Measurements from ENCODE around the gene RRBP1.
"Not testable (repeated sequence)": the region's sequence is repeated elsewhere in the genome, so short reads cannot be mapped to it uniquely, and the experiment has no call there.

RRBP1 gene

DNA sequence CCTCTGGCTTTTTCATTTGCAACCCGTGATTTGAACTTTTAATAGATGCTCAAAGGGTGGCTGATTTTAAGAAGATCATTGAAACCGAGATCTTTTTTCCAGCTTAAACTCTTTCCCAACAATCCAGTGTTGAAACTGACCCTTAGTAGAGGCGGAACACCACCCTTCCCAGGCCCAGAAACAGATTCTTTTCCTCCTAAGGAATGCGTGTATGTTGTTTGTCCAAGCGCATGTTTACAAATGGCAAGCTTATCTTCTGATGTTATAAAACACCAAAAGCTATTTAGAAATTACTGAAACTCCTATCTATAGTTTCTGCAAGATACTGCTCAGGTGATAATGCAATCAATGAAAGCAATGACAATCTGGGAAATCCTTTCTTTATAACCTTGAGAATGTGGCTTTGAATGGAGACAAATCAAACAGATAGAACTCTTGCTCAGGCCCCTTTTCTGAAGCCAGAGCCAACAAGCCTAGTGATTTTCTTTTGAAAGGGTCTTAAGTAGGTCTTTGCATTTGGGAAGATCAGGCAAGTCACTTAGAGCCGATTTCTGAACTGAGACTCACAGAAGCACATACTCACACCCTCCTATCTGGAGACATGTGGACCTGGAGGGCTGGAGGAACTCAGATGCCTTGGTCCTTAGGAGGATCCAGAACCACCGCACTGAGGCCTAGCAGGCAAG, 26.8 kb upstream of the RRBP1 start:
- no peak for DNase-seq (ENCODE audit: low spot score)

DNA sequence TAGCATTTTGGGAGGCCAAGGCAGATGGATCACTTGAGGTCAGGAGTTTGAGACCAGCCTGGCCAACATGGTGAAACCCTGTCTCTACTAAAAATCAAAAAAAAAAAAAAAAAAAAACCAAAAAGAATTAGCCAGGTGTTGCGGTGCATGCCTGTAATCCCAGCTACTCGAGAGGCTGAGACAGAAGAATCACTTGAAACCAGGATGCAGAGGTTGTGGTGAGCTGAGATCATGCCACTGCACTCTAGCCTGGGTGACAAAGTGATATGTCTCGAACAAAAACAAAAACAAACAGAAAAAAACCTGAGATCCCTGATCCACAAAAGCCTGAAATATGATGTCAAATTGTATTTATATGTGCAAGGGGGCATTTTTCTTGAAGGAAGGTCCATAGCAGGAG, 25.9 kb upstream of the RRBP1 start:
- DNase-seq (ENCODE audit: low spot score): not testable (repeated sequence)

DNA sequence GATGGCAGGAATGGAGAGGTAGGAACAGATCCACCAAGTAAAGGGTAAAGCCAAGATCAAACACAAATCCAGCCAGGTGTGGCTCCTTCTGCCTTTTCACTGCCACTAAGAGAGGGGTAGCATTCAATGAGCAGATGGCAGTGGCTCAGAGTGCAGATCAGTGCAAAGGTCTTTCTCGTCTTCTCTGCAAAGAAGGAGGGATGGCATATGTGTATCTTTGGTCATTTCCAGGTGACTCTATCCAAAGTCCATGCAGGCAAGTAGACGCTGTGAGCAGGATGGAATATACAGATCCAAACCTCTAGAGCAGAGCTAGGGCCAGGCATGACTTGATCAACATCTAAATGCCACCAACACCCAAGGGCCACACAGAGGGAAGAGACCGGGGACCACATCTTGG, 24.6 kb upstream of the RRBP1 start:
- no peak for DNase-seq (ENCODE audit: low spot score)

DNA sequence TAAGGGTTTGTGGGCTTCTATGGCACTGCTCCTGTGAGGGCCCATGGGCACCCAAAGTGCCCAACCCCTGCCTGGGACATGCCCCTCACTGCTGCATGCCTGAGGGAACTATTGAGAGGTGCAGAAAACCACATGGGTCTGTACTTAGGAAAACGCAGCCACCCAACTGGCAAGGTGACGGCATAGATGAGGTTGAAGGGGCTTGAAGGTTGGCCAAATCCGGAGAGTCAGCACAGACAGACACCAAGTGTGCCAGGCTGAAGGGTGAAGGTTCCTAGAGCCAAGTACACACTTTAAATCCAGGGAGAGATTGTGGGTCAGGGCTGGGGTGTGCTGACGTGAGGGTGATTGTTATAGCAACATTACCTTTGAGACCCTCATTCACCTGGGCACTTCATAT, 23.9 kb upstream of the RRBP1 start:
- DNase-seq (ENCODE audit: low spot score): no peak

DNA sequence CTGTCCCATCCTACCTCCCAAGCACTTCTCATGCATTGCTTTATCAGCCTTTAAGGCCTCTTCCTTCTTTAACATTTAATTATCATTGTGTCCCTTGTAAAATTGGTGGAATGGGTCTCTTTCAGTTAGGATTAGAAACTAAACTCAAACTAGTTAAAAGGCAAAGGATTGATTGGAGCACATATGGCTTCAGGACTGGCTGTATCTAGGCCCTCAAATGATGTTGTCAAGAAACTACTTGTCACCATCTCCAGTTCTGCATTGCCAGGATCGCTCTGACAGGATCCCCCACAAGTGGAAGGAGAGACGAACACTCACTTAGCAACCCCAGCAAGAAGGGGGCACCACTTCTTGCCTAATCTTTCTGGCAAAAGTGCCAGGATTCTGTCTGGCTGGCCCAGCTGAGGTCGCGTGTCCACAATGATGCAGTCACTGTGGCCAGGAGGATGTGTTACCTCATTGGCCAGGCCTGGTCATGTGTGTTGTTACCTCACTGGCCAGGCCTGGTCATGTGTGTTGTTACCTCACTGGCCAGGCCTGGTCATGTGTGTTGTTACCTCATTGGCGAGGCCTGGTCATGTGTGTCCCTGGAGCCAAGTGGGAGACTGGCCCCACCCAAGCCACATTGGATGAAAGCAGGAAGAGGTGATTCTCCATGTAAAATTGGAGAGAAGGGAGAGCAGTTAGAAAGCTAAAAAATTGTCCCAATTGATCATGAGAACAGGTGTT, 22.7 kb upstream of the RRBP1 start:
- no peak for DNase-seq (ENCODE audit: low spot score)

DNA sequence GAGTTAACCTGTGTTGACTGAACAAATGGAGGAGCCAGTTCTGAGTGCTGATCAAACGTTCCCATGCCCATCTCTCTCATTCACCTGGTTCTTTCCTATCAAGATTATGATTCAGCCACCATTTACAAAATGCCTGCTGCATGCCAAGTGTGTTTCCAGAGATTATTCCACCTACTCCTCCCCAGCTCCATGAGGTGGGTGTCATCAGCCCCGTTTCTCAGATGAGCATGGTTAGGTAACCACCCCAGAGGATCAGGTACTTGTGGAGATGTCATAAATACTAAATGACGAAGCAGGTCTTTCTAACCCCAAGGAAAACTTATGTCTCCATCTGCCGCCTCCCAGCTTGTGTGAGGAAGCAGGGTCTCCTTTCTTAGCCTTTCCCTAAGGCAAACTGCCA, 19.8 kb upstream of the RRBP1 start:
- no peak for DNase-seq (ENCODE audit: low spot score)

DNA sequence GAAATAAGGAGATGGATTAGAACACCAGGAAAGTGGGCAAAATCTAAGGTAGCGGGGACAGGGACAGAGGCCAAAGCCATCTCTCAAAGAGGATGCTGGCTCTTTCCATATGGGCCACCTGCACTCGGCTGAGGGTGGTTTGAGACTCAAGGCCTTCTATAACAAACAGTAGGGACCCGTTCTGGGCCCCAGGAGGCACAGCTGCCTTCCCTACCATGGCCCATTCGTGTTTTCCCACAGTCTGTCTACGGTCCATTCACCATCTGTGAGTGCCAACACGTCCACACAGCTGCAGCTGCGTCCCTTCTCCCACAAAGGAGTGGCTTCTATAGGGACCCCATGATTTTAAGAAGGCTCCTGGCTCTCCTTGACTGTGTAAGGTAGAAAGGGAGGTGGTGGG, 18.6 kb upstream of the RRBP1 start:
- no peak for DNase-seq (ENCODE audit: low spot score)

GRCh38 chr20:17699931-17700351, 17.9 kb upstream of the RRBP1 start, which contains the start of gene BANF2:
Gene BANF2 (plus strand): TSS chr20:17699966. CDS start chr20:17725026, 25,060 bp downstream.
- DNase-seq (ENCODE audit: low spot score): no peak

- no peak for DNase-seq (ENCODE audit: low spot score)
These were observed 16.3 kb upstream of the RRBP1 start for GRCh38 chr20:17698384-17698783.

DNA sequence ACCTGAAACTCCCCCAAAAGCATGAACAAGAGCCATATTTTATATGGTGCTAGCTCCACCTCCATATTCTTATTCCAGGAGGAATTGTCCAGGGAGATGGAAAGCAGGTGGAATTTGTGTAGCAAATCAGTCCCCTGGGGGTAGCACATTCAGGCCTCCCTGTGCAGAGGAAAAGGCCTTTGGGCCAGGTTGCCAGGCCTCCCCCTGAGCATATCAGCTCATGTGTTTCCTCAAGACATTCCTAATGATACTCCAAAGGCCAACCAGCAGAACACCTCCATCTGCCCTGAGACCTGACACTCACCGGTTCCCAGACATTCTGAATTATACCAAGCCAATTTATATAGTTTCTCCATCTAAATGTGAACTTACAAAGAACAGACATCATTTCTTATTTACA, 15.1 kb upstream of the RRBP1 start:
- no peak for DNase-seq (ENCODE audit: low spot score)

DNA sequence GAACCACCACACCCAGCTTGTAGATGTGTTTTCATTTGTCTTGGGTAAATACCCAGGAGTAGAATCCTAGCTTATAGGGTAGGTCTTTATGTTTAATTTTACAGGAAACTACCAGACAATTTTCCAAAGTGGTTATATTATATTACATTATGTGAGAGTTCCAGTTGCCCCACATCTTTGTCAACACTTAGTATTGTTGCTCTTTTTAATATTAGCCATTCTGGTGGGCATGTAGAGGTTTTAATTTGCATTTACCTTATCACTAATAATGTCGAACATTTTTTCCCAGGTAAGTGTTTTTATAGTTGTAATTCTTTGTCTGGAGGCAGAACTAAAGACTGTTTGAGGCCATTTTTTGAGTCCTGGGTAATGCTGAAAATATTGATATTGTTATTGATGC, 14.2 kb upstream of the RRBP1 start:
- DNase-seq (ENCODE audit: low spot score): no peak

- no peak for DNase-seq (ENCODE audit: low spot score)
These were observed 12.7 kb upstream of the RRBP1 start for GRCh38 chr20:17694767-17695166.

DNA sequence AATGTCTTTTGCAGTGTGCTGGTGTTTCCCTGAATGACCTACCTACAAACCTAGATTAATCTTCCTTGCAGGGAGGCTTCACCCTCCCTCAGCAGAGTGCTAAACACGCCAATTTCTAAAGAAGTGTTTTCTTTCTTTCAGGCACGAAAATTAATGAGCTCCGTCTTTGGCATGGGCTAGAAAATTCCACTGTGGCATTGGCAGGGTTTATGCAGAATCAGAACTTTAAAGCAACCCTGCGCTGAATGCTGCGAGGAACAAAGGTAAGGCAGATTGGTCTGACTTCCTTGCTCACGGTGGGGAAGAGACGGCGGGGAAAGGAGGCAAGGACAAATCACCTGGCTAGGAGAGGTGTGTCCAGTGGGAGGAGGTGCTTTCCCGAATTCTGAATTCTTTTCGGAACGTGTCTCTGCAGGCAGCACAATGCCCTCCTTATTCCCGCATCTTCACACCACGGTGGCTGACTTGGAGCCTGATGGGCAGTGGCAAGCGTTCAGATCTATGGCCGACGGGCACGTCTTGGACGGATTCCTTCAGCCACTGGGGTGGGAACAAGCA, 11.5 kb upstream of the RRBP1 start:
- DNase-seq (ENCODE audit: low spot score): no peak

DNA sequence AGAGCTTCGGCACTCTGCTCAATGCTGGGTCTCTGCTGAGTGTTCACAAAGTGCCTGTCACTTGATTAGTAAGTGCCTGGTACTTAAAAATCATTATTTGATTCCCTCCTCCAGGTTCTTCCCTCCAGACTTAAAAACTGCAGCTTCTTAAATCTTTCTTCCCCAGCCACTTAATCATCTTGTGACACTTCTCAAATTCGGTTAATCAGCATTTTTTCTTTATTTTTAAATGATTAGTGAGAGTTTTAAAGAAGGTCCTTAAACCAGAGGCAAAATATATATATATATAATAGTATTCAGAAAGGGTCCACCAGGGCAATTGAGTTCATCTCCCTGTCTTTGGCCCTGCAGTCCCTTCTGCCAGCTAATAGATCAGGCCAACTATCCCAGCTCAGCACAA, 9.7 kb upstream of the RRBP1 start:
- DNase-seq (ENCODE audit: low spot score): no peak

DNA sequence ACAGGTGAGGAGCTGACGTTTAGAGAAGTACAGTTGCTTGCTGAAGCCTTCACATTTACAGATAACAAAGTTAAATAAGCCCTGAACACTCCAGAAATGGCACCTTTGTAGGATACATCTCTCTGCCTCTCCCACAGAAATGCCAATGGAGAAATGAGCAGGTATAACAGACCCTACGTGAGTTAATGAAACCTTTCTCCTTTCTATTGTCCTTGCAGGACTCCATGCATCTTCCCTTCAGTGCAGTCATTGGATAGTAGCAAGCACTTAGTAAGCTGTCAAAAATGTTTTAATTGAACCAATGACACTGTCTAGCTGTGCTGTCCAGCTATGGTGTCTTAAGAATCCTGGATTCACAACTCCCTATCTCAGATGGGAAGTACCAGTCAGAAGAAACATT, 8.1 kb upstream of the RRBP1 start:
- DNase-seq (ENCODE audit: low spot score): no peak

- no peak for DNase-seq (ENCODE audit: low spot score)
These were observed 6.9 kb upstream of the RRBP1 start for GRCh38 chr20:17688965-17689364.

DNA sequence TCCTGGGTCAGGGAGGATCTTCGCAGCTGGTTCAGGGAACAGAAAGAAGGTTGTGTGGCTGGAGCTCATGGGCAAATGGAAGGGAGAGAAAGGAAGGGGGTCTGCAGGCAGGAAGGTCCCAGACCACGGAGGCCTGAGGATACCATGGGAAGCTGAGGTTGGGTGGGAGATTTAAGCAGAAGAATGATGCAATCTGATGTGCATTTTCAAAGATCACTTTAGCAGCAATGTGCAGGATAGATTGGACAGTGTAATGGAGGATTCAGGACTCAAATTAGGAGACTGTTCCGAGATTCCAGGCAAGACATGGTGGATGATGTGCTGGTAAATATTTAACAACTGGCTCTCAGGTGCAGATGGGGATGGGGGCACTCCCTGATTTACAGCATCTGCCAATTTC, 5.8 kb upstream of the RRBP1 start:
- no peak for DNase-seq (ENCODE audit: low spot score)

DNA sequence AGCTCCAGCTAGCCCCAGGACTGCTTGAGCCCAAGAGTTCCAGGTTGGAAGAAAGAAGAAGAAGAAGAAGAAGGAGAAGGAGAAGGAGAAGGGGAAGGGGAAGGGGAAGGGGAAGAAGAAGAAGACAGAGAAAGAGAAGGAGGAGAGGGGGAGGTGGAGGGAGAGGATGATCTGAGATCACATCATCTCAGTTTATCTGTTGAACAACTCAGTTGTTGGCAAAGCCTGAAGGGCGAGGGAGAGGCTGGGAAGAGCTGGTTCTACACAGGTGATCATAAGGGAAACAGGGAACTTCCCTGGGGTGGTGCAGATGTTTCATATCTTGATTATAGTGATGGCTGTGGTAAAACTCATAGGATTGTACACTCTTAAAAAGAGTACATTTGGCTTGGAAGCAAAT, 3.1 kb upstream of the RRBP1 start:
- DNase-seq (ENCODE audit: low spot score): no peak

- no peak for DNase-seq (ENCODE audit: low spot score)
These were observed 2.2 kb upstream of the RRBP1 start for GRCh38 chr20:17684077-17684888.

GRCh38 chr20:17683218-17684076, 1.4 kb upstream of the RRBP1 start:
- no peak for DNase-seq (ENCODE audit: low spot score)

- no peak for DNase-seq (ENCODE audit: low spot score)
These were observed 802 bp upstream of the RRBP1 start for GRCh38 chr20:17682889-17683198.

Measured in SK-N-DZ (cell line).